ENCODE data around the gene ARL3. TPM values are rescaled to one million over a fixed set of nuclear protein-coding genes. Genes with fewer than 3 reads are reported as not detected.
"Not testable (repeated sequence)": the region's sequence is repeated elsewhere in the genome, so short reads cannot be mapped to it uniquely, and the experiment has no call there.

Gene ARL3
- total RNA-seq, 1 donor from 2014 or later: 5.9 TPM

DNA sequence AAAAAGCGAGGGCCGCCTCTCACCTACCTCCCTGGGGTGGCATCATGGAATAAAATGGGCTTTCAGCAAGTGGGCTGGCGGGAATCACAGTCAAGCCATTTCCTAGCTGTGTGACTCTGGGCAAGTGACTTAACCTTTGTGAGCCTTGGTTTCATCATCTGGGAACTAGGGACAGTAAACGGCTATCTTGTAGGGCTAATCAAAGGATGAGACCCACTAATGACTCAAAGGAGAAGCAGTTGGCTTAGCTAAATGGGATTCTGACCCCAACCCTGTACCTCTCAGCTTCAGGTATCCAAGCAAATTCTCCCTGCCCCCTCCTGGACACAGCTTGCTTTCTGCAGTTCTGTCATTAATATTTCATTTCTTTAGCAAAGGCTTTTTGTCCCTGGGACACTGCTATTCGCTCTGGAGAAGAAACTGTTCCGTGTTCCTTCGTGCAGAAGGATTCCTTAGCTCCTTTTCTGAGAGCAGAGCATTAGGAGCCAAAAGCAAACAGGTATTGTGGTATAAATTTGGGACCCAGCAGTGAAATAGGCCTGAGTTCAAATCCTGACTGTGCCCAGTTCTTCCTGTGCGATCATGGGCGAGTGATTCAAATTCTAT lies 44.0 kb downstream of the ARL3 start:
- no peaks in the 10 kb centered on the region for H3K27me3 ChIP-seq (ENCODE audit: control insufficient read depth, insufficient read depth, low read length)
- TF ChIP-seq, protein P1, sequence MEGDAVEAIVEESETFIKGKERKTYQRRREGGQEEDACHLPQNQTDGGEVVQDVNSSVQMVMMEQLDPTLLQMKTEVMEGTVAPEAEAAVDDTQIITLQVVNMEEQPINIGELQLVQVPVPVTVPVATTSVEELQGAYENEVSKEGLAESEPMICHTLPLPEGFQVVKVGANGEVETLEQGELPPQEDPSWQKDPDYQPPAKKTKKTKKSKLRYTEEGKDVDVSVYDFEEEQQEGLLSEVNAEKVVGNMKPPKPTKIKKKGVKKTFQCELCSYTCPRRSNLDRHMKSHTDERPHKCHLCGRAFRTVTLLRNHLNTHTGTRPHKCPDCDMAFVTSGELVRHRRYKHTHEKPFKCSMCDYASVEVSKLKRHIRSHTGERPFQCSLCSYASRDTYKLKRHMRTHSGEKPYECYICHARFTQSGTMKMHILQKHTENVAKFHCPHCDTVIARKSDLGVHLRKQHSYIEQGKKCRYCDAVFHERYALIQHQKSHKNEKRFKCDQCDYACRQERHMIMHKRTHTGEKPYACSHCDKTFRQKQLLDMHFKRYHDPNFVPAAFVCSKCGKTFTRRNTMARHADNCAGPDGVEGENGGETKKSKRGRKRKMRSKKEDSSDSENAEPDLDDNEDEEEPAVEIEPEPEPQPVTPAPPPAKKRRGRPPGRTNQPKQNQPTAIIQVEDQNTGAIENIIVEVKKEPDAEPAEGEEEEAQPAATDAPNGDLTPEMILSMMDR (IDR thresholded peaks at IDR 0.05; ENCODE audit: insufficient read depth, low read length, poor library complexity, severe bottlenecking): no peak
- H3K36me3 ChIP-seq (ENCODE audit: control insufficient read depth, insufficient read depth, low read length): no peaks in the 10 kb centered on the region
- no peak for DNase-seq (ENCODE audit: low read depth)
- no peak overlapping the region for H3K4me3 ChIP-seq (ENCODE audit: low read depth, low read length)

- H3K4me3 ChIP-seq (ENCODE audit: low read depth, low read length): no peak overlapping the region
- H3K27me3 ChIP-seq (ENCODE audit: control insufficient read depth, insufficient read depth, low read length): no peaks in the 10 kb centered on the region
- TF ChIP-seq, protein P1 (IDR thresholded peaks at IDR 0.05; ENCODE audit: insufficient read depth, low read length, poor library complexity, severe bottlenecking): peak; percentile 73
- no peaks in the 10 kb centered on the region for H3K36me3 ChIP-seq (ENCODE audit: control insufficient read depth, insufficient read depth, low read length)
- DNase-seq (ENCODE audit: low read depth): no peak
Observed at GRCh38 chr10:102669206-102670064, 44.8 kb downstream of the ARL3 start.

DNA sequence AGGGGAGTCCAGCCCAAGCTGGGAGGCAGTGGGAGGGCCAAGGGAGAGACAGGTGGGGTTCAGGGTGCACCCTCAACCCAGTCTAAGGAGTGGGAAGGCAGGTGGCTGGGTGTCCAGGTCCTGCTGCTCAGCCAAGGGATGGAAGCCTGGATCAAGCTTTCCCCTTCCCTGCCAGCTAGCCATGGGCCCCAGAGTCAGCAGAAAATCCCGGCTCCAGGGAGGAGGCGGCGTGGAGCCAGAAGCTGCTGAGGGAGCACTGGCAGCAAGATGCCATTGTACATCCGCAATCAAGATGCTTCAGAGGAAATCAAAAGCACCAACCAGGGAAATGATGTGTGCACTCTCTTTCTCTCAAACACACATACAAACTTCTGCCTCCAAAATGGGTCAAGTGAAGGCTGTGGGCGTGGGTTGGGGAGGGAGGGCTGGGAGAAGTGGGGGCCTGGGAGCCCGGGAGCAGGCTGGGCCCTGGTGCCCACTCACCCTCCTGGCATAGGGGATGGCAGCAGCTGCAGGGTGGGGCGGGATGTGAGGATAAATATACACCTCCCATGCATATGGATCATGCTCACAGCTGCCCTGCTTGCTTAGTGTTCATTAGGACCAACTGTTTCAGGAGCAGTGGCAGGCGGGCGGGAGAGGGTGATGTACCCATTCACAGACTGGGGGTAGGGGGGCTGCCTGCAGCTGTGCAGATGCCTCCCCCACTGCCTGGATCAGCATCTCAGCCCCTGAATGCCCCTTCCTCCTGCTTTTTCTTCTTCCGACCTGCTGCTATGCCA lies 45.7 kb downstream of the ARL3 start:
- no peak overlapping the region for H3K4me3 ChIP-seq (ENCODE audit: low read depth, low read length)
- TF ChIP-seq, protein P1 (IDR thresholded peaks at IDR 0.05; ENCODE audit: insufficient read depth, low read length, poor library complexity, severe bottlenecking): no peak
- DNase-seq (ENCODE audit: low read depth): no peak
- H3K27me3 ChIP-seq (ENCODE audit: control insufficient read depth, insufficient read depth, low read length): no peaks in the 10 kb centered on the region
- no peaks in the 10 kb centered on the region for H3K36me3 ChIP-seq (ENCODE audit: control insufficient read depth, insufficient read depth, low read length)

DNA sequence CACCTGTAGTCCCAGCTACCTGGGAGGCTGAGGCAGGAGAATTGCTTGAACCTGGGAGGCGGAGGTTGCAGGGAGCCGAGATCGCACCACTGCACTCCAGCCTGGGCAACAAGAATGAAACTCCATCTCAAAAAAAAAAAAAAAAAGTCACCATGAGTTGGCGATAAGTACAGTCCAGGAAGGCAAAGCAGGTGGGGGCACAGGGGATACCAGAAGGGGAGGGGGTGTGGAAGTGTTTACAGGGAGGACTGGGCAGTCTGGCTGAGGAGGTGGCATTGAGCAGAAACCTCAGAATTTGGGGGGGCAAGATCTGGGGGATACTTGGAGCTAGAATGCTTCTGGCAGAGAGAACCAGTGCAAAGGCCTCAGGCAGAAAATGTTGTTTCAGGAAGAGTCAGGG lies 46.8 kb downstream of the ARL3 start:
- not testable (repeated sequence) for H3K27me3 ChIP-seq (ENCODE audit: control insufficient read depth, insufficient read depth, low read length); H3K36me3 ChIP-seq (ENCODE audit: control insufficient read depth, insufficient read depth, low read length); DNase-seq (ENCODE audit: low read depth); H3K4me3 ChIP-seq (ENCODE audit: low read depth, low read length)

GRCh38 chr10:102665904-102666509 lies 48.2 kb downstream of the ARL3 start:
- no peaks in the 10 kb centered on the region for H3K27me3 ChIP-seq (ENCODE audit: control insufficient read depth, insufficient read depth, low read length)
- H3K36me3 ChIP-seq (ENCODE audit: control insufficient read depth, insufficient read depth, low read length): no peaks in the 10 kb centered on the region
- TF ChIP-seq, protein P1 (IDR thresholded peaks at IDR 0.05; ENCODE audit: insufficient read depth, low read length, poor library complexity, severe bottlenecking): no peak
- no peak overlapping the region for H3K4me3 ChIP-seq (ENCODE audit: low read depth, low read length)
- DNase-seq (ENCODE audit: low read depth): no peak

GRCh38 chr10:102661658-102662028 lies 52.6 kb downstream of the ARL3 start:
- TF ChIP-seq, protein P1 (IDR thresholded peaks at IDR 0.05; ENCODE audit: insufficient read depth, low read length, poor library complexity, severe bottlenecking): no peak

More at GRCh38 chr10:102661658-102662028, 52.6 kb downstream of the ARL3 start:
- Histone ChIP-seq H3K36me3 (ENCODE audit: control insufficient read depth, insufficient read depth, low read length) (peaks cover under 1% of the 10 kb centered on the region), H3K27me3 (ENCODE audit: control insufficient read depth, insufficient read depth, low read length) (no peaks in the 10 kb centered on the region), H3K4me3 (ENCODE audit: low read depth, low read length) (no peak overlapping the region)
- no peak for DNase-seq (ENCODE audit: low read depth)
